Suprapubic skin (tissue), 4 donors: ENCODE data around the gene ROBO1.

Experiments
- EP300 ChIP-seq: sonication (generic); formaldehyde crosslinking; IDR thresholded peaks from one replicate; pipeline ENCODE4 v1.6.1; 2017; ENCODE audit warnings: antibody characterized with exemption
- POLR2A ChIP-seq, 2 donors: fragments of 450-650 bp; IDR thresholded peaks; one replicate each; pipeline ENCODE4 v1.6.1; 2017; ENCODE audit warnings: antibody characterized with exemption in 2 of 2, mild to moderate bottlenecking in 2 of 2, moderate library complexity in 2 of 2
- POLR2AphosphoS5 ChIP-seq, 3 donors: sonication (generic); formaldehyde crosslinking; IDR thresholded peaks; one replicate each; pipeline ENCODE4 v1.6.1; 2017; ENCODE audit warnings: antibody characterized with exemption in 3 of 3

- TF ChIP-seq EP300 (no peak), POLR2A (IDR thresholded peaks at IDR 0.05) (no peak), POLR2AphosphoS5 (IDR thresholded peaks at IDR 0.05) (no peak)
Observed at GRCh38 chr3:79160421-79160820, 607.4 kb downstream of the ROBO1 start.
